NCI-H2029 treated with DMSO at 0.1 percent for 48 hours (cell line): ENCODE data around the gene CSGALNACT2.
"Not testable (repeated sequence)": the region's sequence is repeated elsewhere in the genome, so short reads cannot be mapped to it uniquely, and the experiment has no call there.

Experiments
- DNase-seq: peaks from one replicate; lab custom pipeline; 2025; lab: John Stamatoyannopoulos, UW

Gene CSGALNACT2

DNA sequence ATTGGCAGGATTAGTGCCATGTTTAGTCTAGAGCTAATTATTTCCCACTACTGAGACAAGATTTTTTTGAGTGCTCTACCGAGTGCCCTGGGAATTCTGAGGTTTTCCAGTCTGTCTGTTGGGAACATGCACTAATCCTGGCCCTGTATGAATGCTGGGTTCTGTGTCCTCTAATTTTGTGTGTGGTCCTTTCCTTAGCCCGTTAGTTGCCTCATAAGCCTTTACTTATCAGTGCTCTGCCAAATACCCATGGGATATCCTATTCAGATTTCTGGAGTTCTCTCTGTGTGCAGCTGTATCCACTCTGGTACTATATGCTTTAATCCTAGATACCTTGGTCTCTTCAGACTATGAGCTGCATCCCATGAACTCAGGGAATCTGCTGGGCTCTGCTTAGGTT, 13.1 kb downstream of the CSGALNACT2 start:
- no peak for DNase-seq

DNA sequence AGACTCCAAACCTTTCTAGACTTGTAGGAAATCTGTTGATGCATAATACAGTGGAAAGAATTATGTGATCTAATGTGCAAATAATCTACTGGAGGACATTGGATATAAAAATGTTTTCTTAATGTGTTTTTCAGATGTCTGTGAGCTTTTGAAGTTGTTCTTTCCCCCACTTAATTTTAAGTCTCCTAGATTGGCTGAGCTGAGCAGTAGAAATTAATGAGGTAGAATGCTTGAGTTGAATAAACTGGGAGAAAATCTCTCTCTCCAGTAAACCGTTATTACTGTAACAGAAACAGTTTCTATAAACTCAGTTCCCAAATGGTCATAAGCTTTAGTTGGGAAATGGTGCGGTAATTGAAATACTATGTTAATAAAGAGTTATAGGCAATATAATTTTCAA, 15.7 kb downstream of the CSGALNACT2 start:
- DNase-seq: no peak

- DNase-seq: no peak
These were observed 17.0 kb downstream of the CSGALNACT2 start for GRCh38 chr10:43155221-43155620.

- DNase-seq: no peak
These were observed 17.5 kb downstream of the CSGALNACT2 start for GRCh38 chr10:43155741-43156140.

- no peak for DNase-seq
These were observed 18.5 kb downstream of the CSGALNACT2 start for GRCh38 chr10:43156590-43157341.

GRCh38 chr10:43158636-43159035, 20.4 kb downstream of the CSGALNACT2 start:
- DNase-seq: no peak

- DNase-seq: no peak
These were observed 22.0 kb downstream of the CSGALNACT2 start for GRCh38 chr10:43160046-43160920.

DNA sequence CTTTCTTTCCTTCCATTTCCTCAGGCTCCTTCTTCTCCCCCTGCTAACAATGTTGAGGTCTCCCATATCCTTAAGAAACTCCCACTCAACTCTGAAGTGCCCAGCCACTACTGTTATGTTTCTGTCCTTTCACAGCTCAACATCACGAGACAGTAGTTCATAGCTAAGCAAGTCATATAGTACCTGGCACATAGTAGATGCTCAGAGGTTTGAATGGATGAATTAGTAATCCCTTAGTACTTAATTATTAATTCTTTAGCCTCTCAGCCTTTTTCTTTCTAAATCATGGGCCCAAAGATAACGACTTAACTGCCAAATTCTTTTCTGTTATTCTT, 22.6 kb downstream of the CSGALNACT2 start:
- no peak for DNase-seq

DNA sequence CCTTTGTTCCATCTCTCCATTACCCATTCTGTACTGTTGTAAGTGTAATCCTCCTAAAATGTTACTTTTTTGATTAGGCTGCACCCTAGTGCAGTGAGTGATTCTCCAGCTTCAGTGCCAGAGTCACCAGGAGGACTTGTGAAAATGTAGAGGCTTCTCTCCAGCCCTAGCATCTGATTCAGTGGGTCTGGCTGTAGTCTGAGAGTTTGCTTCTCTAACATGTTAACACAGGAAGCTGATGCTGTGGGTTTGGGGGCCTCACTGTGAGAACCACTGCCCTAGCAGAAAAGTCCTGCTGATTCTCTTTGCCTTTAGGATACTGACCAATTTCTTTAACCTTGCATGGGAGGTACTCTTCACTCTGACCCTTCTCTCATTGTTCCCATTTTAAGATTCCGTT, 24.4 kb downstream of the CSGALNACT2 start:
- no peak for DNase-seq

DNA sequence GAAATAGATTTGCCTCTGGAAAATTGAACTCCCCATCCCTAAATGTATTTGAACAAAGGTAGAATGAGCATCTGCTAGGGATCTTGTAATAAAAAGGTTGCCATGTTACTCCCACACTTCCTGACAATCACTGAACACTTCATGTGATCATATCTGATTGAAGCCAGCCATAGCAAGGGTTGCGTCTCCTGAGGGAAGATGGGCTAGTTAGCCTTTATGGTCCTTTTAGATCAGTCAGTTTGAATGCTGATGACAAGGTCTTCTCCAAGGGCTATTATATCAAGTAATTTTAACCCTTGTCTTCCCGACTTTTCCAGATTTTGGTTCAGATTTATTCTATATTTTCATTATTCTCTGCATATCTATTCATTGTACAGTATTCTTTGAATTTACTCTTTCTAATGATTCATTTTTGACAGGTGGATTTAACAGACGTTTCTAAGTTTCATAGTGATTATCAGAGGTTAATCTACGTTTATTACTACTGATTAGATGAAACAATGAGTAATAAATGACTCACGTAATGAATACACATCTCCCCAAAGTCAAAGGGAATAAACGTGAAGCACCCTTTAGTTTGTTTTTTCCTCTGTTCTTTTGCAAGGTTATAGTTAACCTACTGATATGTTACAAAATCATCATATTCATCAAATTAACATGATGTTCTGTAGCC, 28.1 kb downstream of the CSGALNACT2 start:
- no peak for DNase-seq

DNA sequence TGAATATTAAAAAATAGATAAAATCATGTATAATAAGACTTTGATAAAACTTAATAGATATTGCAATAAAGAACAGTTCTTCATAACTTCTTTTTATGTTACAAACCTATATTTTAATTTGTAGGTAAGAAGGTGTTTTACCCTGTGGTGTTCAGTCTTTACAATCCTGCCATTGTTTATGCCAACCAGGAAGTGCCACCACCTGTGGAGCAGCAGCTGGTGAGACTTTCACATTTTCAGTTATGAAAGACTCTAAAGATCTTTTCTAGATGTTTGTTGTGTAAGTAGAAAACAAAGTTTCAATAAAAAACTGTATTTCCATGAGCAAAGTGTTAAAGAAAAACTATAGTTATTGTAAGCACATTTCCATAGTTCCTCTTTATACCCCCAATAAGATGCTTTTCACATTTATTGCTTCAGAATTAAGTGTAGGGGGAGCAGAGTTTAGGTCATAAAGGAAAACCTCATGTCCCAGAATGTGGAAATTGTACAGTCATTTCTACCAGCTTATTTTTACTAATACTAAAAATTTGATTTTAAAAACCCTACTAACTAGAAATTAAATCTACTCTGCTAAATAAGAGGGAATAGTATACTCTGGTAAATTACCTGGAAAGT, 28.7 kb downstream of the CSGALNACT2 start:
- DNase-seq: no peak

DNA sequence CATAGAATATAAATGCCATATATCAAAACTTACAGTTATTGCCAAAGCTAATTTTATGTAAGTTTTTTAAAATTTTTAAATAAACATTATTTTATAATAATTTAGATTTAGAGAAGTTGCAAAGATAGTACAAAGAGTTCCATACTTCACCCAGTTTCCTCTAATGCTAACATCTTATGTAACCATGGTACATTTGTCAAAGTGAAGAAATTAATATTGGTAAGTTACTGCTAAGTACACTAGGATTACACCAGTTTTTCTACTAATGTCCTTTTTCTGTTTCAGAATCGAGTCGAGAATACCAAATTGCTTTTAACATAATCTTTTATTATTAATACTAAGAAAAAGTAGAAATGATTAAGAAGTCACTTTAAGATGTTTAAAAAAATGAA, 29.2 kb downstream of the CSGALNACT2 start:
- DNase-seq: no peak

GRCh38 chr10:43170491-43170890, 32.2 kb downstream of the CSGALNACT2 start:
- no peak for DNase-seq

DNA sequence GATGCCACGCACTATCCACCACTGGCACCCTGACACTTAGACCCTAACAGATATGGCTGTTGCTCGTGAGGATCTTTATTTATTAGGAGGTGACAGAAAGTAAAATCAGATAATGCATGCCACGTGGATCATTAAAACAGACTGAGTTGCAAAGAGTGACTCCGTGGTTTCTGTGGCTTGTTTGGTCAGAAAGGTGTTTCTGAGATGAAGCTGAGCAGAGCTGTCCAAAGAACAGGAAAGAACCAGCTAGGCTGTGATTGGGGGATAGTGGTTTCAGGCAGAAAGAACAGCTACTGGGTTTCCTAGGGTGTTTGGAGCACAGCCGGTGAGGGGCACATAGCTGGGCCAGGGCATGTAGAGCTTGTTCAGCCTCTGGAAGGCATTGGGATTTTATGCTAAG, 34.4 kb downstream of the CSGALNACT2 start:
- DNase-seq: no peak

GRCh38 chr10:43173120-43173519, 34.9 kb downstream of the CSGALNACT2 start:
- DNase-seq: no peak

GRCh38 chr10:43174969-43175368, 36.7 kb downstream of the CSGALNACT2 start:
- DNase-seq: no peak

- no peak for DNase-seq
These were observed 38.0 kb downstream of the CSGALNACT2 start for GRCh38 chr10:43176271-43176670.

- DNase-seq: no peak
These were observed 39.4 kb downstream of the CSGALNACT2 start for GRCh38 chr10:43177595-43177994.

- no peak for DNase-seq
These were observed 42.9 kb downstream of the CSGALNACT2 start for GRCh38 chr10:43181146-43181545.

GRCh38 chr10:43183764-43184163, 45.5 kb downstream of the CSGALNACT2 start:
- DNase-seq: not testable (repeated sequence)

GRCh38 chr10:43186150-43186549, 47.9 kb downstream of the CSGALNACT2 start:
- DNase-seq: no peak

GRCh38 chr10:43187213-43187612, 49.0 kb downstream of the CSGALNACT2 start:
- no peak for DNase-seq
